ENCODE results near the gene MON1A.

MON1A gene

GRCh38 chr3:49882166-49882565, 47.4 kb downstream of the MON1A start:
- no peak for DNase-seq

- DNase-seq, result no peak
These were observed 48.9 kb downstream of the MON1A start for GRCh38 chr3:49880581-49881315.

GRCh38 chr3:49879721-49880120, 49.9 kb downstream of the MON1A start:
- no peak for DNase-seq

- DNase-seq, result no peak
These were observed 50.9 kb downstream of the MON1A start for GRCh38 chr3:49878686-49879085.

- no peak for DNase-seq
These were observed 51.9 kb downstream of the MON1A start for GRCh38 chr3:49877716-49878115.

GRCh38 chr3:49876567-49876966, 53.0 kb downstream of the MON1A start:
- no peak for DNase-seq

GRCh38 chr3:49873623-49874022, 56.0 kb downstream of the MON1A start:
- DNase-seq, result no peak

- DNase-seq, result peak; percentile 15 to 39
These were observed 56.8 kb downstream of the MON1A start for GRCh38 chr3:49872801-49873281.

GRCh38 chr3:49871531-49872153, 58.0 kb downstream of the MON1A start:
- DNase-seq, result no peak

- peak in 1 of 2 donors; percentile 14 for DNase-seq
These were observed 60.0 kb downstream of the MON1A start, which contains the start of gene CAMKV for GRCh38 chr3:49869525-49870126. TSS of gene CAMKV (minus strand) at chr3:49869906. CDS start at chr3:49862388, 7,518 bp downstream.

GRCh38 chr3:49868862-49869466, 60.6 kb downstream of the MON1A start:
- no peak for DNase-seq

GRCh38 chr3:49867871-49868321, 61.7 kb downstream of the MON1A start:
- DNase-seq, result peak in 1 of 2 donors; percentile 22

GRCh38 chr3:49867400-49867799, 62.2 kb downstream of the MON1A start:
- no peak for DNase-seq

GRCh38 chr3:49865198-49865784, 64.3 kb downstream of the MON1A start:
- DNase-seq, result no peak

- no peak for DNase-seq
These were observed 65.1 kb downstream of the MON1A start for GRCh38 chr3:49864505-49864904.

GRCh38 chr3:49859576-49860305, 69.9 kb downstream of the MON1A start:
- DNase-seq, result no peak

Measured in CD4-positive, alpha-beta T cell treated with Interleukin-4 for 1 hour (primary cell).